ENCODE data around the gene MFN2.
"Not testable (repeated sequence)": the region's sequence is repeated elsewhere in the genome, so short reads cannot be mapped to it uniquely, and the experiment has no call there.

MFN2 gene

DNA sequence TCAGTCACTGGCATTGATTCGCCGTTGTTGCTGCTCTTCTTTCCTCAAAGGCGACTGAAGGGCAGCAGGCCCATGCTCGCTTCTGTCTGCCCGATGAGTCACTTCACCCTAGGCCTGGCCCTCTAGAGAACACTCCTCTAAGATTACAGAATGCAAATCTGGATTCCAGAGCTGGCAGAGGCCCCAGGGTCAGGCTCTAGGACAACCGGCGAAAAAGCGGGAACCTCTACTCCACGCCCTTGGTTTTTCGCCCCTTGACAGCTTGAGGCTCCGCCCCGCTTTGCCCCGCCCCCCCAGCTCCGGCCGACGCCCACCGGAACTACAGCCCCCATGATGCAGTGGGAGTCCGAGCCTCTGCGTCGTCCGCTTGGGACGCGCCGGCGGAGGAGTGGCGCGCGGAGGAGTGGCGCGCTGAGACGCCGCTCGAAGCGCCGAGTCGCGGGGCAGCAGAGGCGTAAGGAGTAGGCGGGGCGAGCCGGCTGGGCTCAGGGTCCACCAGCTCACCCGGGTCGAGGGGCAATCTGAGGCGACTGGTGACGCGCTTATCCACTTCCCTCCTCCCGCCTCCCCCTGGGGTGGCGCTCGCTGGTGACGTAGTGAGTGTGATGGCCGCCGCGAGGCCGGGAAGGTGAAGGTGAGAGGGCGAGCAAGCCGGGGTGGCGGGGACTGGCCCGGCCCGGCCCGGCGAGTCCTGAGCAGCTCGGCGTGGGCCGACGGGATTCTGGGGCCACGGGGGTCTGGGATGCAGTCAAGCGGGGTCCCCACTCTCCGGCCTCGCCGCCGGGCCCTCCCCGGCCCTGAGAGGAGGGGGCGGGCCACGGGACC, at the start of gene MFN2:
TSS of gene MFN2 (plus strand) at position 594 of the 825 bp plus-strand sequence. CDS start 8,725 bp downstream, outside the sequence.
- Histone ChIP-seq H3K4me3 (ENCODE audit: low read depth in 1 of 2, low read length in 1 of 2) (peak within 1 kb of the TSS; percentile 75 to 90), H3K27me3 (no peaks in the 10 kb centered on the region), H3K27ac (peak within 1 kb of the TSS; percentile 97), H3K36me3 (peaks cover 35% of the 10 kb centered on the region), H3K9me3 (no peaks in the 10 kb centered on the region), H3K4me1 (ENCODE audit: control insufficient read depth in 1 of 2, insufficient read depth in 1 of 2, low read depth in 1 of 2, low read length in 1 of 2) (peaks cover 69 to 71% of the 10 kb centered on the region in 2 experiments)
- TF ChIP-seq, protein P1, sequence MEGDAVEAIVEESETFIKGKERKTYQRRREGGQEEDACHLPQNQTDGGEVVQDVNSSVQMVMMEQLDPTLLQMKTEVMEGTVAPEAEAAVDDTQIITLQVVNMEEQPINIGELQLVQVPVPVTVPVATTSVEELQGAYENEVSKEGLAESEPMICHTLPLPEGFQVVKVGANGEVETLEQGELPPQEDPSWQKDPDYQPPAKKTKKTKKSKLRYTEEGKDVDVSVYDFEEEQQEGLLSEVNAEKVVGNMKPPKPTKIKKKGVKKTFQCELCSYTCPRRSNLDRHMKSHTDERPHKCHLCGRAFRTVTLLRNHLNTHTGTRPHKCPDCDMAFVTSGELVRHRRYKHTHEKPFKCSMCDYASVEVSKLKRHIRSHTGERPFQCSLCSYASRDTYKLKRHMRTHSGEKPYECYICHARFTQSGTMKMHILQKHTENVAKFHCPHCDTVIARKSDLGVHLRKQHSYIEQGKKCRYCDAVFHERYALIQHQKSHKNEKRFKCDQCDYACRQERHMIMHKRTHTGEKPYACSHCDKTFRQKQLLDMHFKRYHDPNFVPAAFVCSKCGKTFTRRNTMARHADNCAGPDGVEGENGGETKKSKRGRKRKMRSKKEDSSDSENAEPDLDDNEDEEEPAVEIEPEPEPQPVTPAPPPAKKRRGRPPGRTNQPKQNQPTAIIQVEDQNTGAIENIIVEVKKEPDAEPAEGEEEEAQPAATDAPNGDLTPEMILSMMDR (IDR thresholded peaks at IDR 0.05) = peak; percentile 42

DNA sequence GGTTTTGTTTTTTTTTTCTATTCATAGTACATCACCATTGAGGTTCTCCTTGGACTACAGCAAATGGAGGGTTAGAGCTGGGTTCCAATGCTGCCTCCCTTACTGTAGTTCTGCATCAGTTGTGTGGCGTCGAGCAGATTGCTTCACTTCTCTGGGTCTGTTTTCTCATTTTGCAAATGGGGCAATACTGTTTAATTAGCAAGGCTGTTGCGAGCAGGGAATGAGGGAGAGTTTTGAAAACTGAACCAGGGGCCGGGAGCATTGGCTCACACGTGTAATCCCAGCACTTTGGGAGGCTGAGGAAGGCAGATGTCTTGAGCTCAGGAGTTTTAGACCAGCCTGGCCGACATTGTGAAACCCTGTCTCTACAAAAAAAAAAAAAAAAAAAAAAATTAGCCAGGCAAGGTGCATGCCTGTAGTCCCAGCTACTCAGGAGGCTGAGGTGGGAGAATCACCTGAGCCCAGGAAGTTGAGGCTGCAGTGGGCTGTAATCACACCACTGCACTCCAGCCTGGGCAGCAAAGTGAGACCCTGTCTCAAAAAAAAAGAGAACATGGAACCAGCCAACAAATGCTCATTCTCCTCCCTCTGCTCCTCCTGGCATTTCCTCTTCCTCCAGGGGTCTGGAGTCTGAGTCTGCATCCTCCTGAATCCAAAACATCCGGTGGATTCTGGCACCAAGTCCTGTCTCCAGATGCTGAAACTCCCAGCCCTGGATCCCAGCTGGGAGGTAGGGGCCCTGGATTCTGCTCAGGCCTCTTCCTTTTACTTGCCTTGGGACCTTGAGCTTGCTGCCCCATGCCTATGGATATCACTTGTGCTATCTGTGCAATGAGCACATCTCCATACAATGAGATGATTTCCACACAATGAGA, 49.4 kb upstream of the MFN2 start:
- Histone ChIP-seq H3K4me1 (ENCODE audit: control insufficient read depth in 1 of 2, insufficient read depth in 1 of 2, low read depth in 1 of 2, low read length in 1 of 2) (peaks cover 48 to 51% of the 10 kb centered on the region in 2 experiments), H3K9me3 (no peaks in the 10 kb centered on the region), H3K36me3 (no peaks in the 10 kb centered on the region), H3K27me3 (no peaks in the 10 kb centered on the region), H3K27ac (peak overlapping the region; percentile 71), H3K4me3 (ENCODE audit: low read depth in 1 of 2, low read length in 1 of 2) (peak overlapping the region; percentile 5 to 14)
- TF ChIP-seq, protein P1 (IDR thresholded peaks at IDR 0.05) = no peak

DNA sequence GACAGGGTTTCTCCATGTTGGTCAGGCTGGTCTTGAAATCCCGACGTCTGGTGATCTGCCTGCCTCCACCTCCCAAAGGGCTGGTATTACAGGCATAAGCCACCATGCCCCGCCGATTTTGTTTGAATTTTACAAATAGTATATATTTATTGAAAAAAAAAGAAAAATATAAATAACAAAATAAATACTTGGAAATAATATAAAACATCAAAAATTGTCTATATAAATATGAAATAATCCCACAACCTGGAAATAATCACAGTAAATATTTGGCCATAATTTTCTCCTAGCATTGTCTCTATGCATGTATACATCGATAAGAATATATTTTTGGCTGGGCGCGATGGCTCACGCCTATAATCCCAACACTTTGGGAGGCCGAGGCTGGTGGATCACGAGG, 48.4 kb upstream of the MFN2 start:
- Histone ChIP-seq H3K4me3 (ENCODE audit: low read depth in 1 of 2, low read length in 1 of 2) (no peak overlapping the region), H3K4me1 (ENCODE audit: control insufficient read depth in 1 of 2, insufficient read depth in 1 of 2, low read depth in 1 of 2, low read length in 1 of 2) (peaks cover 48 to 49% of the 10 kb centered on the region in 2 experiments), H3K9me3 (no peaks in the 10 kb centered on the region), H3K27me3 (no peaks in the 10 kb centered on the region), H3K36me3 (no peaks in the 10 kb centered on the region), H3K27ac (no peak overlapping the region)
- TF ChIP-seq, protein P1 (IDR thresholded peaks at IDR 0.05) = no peak

DNA sequence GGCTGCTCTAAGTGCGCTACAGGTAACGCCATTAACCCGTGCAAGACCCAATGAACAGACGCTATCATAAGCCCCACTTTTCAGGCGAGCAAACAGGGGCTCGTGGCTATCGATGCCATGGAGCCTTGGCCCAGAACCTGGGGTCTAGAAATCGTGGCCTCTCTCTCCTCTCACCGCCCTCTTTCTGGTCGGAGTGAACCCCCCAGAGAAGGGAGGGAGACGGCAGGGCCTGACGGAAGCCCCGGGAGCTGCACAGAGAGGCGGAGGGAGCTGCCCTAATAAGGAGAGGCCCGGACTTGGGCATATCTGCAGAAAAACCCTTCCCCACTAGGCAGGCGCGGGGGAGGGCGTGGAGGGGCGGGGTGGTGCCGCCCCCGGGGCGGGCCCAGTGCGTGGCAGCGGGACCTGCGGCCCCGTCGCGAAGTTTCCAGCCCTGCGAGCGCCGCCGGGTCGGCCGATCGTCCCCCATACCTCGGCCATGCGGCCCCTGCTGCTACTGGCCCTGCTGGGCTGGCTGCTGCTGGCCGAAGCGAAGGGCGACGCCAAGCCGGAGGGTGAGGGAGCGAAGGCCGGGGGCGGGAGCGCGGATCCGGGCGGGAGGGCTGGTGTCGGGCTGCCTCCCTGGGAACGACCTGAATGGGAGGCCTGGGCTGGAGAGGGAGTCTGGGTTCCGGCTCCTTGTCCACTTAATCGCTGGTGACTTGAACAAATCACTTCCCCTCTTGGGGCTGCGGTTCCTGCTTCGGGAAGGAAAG, 45.8 kb upstream of the MFN2 start, which contains the start of gene PLOD1:
TSS of gene PLOD1 (plus strand) at position 416 of the 755 bp plus-strand sequence. CDS start at position 479, 63 bp downstream.
- TF ChIP-seq, protein P1 (IDR thresholded peaks at IDR 0.05) = peak; percentile 27
- Histone ChIP-seq H3K27me3 (no peaks in the 10 kb centered on the region), H3K9me3 (no peaks in the 10 kb centered on the region), H3K4me3 (ENCODE audit: low read depth in 1 of 2, low read length in 1 of 2) (peak within 1 kb of the TSS; percentile 62 to 85), H3K27ac (peak within 1 kb of the TSS; percentile 94), H3K36me3 (peaks cover 7% of the 10 kb centered on the region), H3K4me1 (ENCODE audit: control insufficient read depth in 1 of 2, insufficient read depth in 1 of 2, low read depth in 1 of 2, low read length in 1 of 2) (peaks cover 43 to 44% of the 10 kb centered on the region in 2 experiments)

DNA sequence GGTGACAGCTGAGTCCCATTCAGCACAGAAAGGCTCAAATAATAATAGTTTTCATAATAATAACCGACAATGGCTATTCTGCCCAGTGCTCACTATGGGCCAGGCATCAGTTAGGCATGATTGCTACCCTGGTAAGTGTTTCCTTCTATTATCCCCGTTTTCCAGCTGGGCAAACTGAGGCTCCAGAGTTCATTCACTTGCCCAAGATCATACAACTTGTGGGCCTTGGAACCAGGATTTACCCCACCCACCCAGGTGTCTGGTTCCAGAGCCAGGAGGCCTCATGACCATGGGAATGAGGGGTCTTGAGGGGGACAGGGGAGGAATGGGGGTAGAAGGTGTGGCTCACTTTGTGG, 45.2 kb upstream of the MFN2 start:
- Histone ChIP-seq H3K27me3 (no peaks in the 10 kb centered on the region), H3K4me1 (ENCODE audit: control insufficient read depth in 1 of 2, insufficient read depth in 1 of 2, low read depth in 1 of 2, low read length in 1 of 2) (peaks cover 38 to 39% of the 10 kb centered on the region in 2 experiments), H3K4me3 (ENCODE audit: low read depth in 1 of 2, low read length in 1 of 2) (peak overlapping the region; percentile 62 to 85), H3K27ac (peak overlapping the region; percentile 94), H3K36me3 (peaks cover 12% of the 10 kb centered on the region), H3K9me3 (no peaks in the 10 kb centered on the region)
- TF ChIP-seq, protein P1 (IDR thresholded peaks at IDR 0.05) = no peak

DNA sequence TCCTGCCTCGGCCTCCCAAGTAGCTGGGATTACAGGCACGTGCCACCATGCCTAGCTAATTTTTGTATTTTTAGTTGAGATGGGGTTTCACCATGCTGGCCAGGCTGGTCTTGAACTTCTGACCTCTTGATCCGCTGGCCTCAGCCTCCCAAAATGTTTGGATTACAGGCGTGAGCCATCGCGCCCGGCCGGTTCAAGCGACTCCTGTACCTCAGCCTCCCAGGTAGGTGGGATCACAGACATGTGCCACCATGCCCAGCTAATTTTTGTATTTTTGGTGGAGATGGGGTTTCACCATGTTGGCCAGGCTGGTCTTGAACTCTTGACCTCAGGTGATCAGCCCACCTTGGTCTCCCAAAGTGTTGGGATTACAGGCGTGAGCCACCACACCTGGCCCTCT, 44.5 kb upstream of the MFN2 start:
- peaks cover 31 to 32% of the 10 kb centered on the region in 2 experiments for H3K4me1 ChIP-seq (ENCODE audit: control insufficient read depth in 1 of 2, insufficient read depth in 1 of 2, low read depth in 1 of 2, low read length in 1 of 2)
- H3K27me3 ChIP-seq, H3K9me3 ChIP-seq, H3K27ac ChIP-seq: not testable (repeated sequence)
- H3K36me3 ChIP-seq = peaks cover 16% of the 10 kb centered on the region
- peak overlapping the region in 1 of 2 experiments; percentile 62 for H3K4me3 ChIP-seq (ENCODE audit: low read depth in 1 of 2, low read length in 1 of 2)

Measured in neutrophil (primary cell).